Ureter (tissue), 1 donor: Measurements from ENCODE around the gene PCID2. TPM values are rescaled to one million over a fixed set of nuclear protein-coding genes. Genes with fewer than 3 reads are reported as not detected.

Source experiments
- DNase-seq: peaks from one replicate; pipeline ENCODE4 v3.0.0-alpha.2; 2020; ENCODE audit warnings: low spot score
- total RNA-seq: library from RNA; stranded (reverse); gene quantifications from one replicate; pipeline ENCODE4 v1.2.4, GENCODE V29; 2023
- donor health status: DM: yes; HTN: yes; CAD: no.

The PCID2 gene
- total RNA-seq, 1 donor from 2014 or later, result 48.7 TPM

GRCh38 chr13:113219256-113219940, 10.9 kb upstream of the PCID2 start:
- DNase-seq, result no peak

- no peak for DNase-seq
These were observed 10.1 kb upstream of the PCID2 start for GRCh38 chr13:113218586-113218985.

- no peak for DNase-seq
These were observed 8.0 kb upstream of the PCID2 start for GRCh38 chr13:113216254-113217048.

- no peak for DNase-seq
These were observed 3.3 kb upstream of the PCID2 start for GRCh38 chr13:113211774-113212173.

- DNase-seq, result no peak
These were observed 2.4 kb upstream of the PCID2 start for GRCh38 chr13:113210833-113211232.

- DNase-seq, result peak; percentile 72
These were observed 1.4 kb upstream of the PCID2 start for GRCh38 chr13:113209759-113210421.

- DNase-seq, result peak; percentile 77
These were observed 878 bp upstream of the PCID2 start, which contains the start of gene CUL4A for GRCh38 chr13:113209336-113209758. CUL4A (plus strand) TSS chr13:113209613; CDS start chr13:113209628, 15 bp downstream.

- no peak for DNase-seq
These were observed 514 bp downstream of the PCID2 start for GRCh38 chr13:113207890-113208420.

- no peak for DNase-seq
These were observed 1.0 kb downstream of the PCID2 start for GRCh38 chr13:113207460-113207859.

GRCh38 chr13:113205428-113205931, 3.0 kb downstream of the PCID2 start:
- DNase-seq, result no peak

GRCh38 chr13:113204378-113204734, 4.1 kb downstream of the PCID2 start:
- no peak for DNase-seq

- DNase-seq, result no peak
These were observed 4.7 kb downstream of the PCID2 start for GRCh38 chr13:113203507-113204377.

- no peak for DNase-seq
These were observed 5.6 kb downstream of the PCID2 start for GRCh38 chr13:113202912-113203311.

- DNase-seq, result no peak
These were observed 6.7 kb downstream of the PCID2 start for GRCh38 chr13:113201815-113202214.

GRCh38 chr13:113196970-113197737, 11.3 kb downstream of the PCID2 start:
- no peak for DNase-seq

GRCh38 chr13:113195360-113195759, 13.1 kb downstream of the PCID2 start:
- DNase-seq, result no peak

- no peak for DNase-seq
These were observed 15.6 kb downstream of the PCID2 start for GRCh38 chr13:113192902-113193301.

GRCh38 chr13:113192279-113192678, 16.2 kb downstream of the PCID2 start:
- no peak for DNase-seq

- no peak for DNase-seq
These were observed 18.3 kb downstream of the PCID2 start for GRCh38 chr13:113190181-113190580.
